Measurements from ENCODE around the gene APCDD1L.
A peak's percentile ranks its signal among the peaks of the same experiment; 100 is the strongest.

APCDD1L gene

DNA sequence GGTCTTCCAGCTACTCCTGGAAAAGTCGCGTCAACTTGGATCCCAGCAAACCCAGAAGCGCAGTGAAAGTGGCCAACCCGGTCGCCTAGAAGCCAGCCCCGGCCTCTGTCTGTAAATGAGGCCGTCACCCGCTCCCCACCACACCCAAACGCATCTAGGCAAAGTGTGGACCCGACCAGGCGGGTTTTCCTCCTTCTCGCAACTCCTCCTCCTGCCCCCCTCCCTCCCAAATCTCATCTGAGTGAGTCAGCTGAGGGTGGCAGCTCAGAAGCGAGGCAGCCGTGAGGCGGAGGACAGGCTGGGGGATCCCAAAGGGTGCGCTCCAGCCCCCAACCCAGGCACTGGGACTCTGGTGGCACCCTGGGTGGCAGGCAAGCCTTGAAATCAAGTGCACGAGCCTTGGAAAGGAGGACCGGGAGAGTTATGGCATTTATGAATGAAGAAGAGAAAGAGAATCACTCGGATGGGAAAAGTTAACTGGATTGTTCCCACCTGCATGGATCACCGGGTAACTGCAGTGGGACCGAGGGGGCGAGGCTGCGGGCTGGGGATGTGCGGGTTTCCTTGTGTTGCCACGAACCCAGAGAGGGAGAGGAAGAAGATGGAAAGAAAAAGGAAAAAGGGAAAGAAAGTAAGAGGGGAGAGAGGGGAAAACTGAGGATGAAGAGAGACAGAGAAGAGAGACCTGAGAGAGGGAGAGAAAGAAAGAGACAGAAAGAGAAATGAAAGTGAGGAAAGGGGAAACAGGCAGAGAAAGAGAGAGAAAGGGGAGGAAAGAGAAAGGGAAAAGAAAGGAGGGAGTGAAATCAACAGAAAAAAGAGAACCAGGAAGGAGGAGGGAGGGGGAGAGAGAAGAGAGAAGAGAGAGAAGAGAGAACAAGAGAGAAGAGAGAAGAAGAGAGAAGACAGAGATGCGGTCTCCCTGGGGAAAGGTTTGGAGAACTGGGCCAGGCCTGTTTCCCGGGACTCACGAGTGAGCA lies at the start of gene APCDD1L:
Gene APCDD1L (minus strand): TSS at position 167 of the 980 bp plus-strand sequence. CDS start 692 bp downstream, outside the sequence.
- DNase-seq (ENCODE audit: low read depth in 2 of 2): peak in 1 of 2 experiments; percentile 13

DNA sequence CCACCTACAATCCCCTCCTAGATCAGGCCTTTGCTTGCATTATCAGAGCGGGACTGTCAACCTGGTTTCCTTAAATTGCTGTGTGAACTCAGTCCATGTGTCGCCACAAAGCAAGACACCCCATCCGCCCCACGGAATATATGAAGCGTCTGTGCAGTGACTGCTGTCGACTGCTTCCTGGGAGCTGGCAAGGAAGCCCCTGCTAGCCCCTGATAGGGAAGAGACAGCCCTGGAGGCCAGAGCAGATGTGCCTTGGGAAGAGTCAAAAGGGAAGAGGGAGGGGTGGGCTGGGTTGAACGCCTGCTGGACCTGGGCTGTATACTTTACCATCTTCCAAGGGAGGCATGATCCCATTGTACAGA lies 44.1 kb upstream of the APCDD1L start:
- DNase-seq (ENCODE audit: low read depth in 2 of 2): no peak

DNA sequence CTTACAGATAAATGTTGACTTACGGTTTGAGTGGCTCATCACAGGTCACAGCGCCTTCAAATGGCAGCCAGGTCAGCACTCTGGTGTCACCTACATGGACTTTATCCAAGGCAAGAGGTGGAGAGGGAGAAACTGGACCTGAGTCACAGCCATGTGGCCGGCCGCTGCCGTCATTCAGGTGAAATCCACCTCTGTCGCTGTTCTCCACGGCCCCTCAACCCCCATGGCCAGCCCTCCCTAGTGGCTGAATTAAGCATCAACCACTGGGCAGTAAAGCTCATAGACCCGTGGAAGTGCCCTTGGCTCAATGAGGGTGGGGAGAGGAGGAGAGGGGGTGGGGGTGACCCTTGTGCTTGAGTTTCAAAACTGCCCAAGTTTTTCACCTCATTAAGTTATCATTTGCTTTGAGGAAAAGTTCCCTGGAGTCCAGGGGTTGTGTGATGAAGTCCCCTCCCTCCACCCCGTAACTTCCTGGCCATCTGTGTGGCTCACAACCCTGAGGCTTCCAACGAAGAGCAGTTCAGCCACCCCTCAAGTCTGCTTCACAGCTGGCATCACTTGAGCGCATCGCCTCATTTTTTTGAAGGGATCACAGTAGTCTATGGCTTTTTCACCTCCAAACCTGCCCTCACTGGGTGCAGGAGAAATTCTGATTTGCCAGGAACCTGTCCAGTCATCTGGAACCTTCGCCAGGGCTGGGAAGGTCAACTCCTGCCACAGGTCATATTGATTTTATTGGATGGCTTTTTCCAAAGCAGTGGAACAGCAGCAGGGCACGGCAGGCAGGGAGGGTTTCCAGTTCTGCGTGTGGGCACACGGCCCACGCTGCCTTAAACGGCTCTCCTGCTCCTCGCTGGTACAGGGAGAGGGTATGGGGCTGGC lies 43.5 kb upstream of the APCDD1L start:
- no peak for DNase-seq (ENCODE audit: low read depth in 2 of 2)

DNA sequence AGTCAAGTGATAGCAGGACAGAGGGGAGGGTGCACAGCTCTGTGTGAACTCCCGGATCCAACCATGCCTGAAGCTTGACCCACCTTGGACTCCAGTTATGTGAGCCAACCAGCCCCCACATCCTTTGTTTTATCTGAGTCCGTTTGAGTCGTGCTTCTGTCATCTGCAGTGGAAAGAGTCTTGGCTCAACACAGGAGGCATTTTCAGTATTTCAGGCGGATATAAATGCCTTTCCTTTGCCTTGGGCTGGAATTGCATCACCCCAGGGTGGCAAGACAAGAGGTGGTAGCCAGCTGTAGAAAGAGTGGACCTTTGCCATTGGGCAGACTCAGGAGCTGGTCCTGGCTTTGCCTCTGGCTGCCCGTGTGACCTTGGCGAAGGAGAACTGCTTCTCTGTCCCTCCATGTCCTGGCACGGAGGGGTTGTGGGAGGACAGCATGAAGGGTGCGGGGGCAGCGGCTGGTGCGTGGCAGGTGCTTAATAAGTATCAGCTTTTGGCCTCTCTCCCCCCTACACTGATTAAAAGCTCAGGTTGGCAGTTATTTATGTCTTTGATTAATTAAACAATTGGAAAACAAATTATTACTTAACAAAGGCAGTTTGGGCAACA lies 42.6 kb upstream of the APCDD1L start:
- no peak for DNase-seq (ENCODE audit: low read depth in 2 of 2)

DNA sequence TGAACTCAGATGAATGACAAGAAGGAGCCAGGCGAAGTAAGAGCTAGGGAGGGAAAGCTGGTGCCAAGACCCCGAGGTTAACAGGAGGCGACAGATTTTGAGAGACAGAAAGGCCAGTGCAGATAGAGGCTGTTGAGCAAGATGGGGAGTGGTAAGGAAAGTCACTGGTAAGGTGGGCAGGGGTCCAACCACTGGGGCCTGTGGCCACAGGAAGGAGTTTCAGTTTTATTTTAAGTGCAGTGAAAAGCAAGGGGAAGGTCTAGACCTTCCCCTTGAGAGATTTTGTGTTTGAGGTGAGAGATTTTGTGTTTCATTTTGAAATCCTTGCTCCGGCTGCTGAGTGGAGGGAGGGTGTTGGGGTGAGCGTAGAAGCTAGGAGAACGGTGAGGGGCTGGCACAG lies 41.8 kb upstream of the APCDD1L start:
- no peak for DNase-seq (ENCODE audit: low read depth in 2 of 2)

DNA sequence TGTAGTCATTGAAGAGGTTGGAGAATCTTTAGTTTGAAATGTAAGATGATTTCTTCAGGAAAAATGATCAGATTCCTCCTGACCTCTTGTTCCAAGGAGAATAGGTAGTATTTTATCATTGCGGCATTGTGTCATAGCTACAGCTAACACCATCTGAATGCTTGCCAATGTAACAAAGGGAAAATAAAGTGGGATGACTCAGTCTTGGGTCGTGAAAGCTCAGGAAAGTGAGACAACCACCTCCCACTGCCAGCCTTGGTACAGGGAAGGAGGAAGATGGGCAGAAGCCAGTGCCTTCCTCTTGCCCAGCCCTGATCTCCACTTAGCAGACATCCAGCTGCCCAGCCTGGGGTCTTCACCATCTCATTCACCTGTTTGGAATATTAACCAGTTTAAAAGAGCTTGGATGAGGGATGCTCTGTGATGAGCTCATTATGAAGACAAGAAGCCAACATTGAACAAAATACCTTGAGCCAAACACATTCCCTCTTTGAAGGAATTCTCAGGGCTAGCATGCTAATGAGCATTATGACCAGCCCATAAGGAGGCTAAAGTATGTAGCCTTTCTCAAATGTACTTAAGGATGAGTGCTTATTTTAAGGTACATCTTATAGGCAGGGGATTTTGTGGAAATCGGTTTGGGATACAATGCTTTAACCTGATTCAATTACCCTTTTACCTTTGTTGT lies 40.0 kb upstream of the APCDD1L start:
- DNase-seq (ENCODE audit: low read depth in 2 of 2): no peak

DNA sequence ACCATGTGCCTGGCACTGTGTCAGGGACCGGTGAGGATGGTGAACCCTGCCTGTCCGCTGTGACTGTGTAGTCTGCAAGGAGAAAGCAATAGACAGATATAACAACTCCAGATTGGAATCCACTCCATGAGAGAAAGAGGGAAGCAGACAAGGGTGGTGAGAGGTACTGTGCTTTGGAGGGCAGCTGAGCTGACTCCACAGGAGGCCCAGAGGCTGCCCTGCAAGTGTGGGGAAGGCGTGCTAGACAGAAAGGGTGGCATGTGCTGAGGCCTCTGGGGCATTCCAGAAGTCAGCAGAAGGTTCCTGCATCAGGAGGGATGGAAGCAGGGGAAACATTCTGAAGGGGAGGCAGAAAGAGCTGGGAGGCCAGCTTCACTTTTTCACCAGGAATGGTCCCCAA lies 39.3 kb upstream of the APCDD1L start:
- no peak for DNase-seq (ENCODE audit: low read depth in 2 of 2)

DNA sequence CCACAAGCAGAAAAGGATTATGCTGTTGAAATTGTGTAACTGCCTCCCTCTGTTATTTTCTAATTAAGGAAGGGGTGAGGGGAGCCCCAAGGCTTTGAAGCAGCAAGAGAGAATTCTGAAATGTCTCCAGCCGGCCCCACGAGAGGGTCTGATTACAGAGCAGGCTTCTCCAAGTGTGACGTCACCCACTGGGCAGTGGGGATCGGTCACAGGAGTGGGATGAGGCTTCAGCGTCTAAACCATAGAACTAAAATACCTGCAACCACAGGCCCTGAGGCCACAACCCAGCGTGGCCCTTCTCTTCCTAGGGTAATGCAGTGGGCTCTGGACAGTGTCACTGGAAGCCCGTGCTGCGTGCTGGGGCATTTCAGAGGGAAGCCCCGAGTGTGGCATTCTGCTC lies 38.6 kb upstream of the APCDD1L start:
- DNase-seq (ENCODE audit: low read depth in 2 of 2): peak in 1 of 2 experiments; percentile 42

DNA sequence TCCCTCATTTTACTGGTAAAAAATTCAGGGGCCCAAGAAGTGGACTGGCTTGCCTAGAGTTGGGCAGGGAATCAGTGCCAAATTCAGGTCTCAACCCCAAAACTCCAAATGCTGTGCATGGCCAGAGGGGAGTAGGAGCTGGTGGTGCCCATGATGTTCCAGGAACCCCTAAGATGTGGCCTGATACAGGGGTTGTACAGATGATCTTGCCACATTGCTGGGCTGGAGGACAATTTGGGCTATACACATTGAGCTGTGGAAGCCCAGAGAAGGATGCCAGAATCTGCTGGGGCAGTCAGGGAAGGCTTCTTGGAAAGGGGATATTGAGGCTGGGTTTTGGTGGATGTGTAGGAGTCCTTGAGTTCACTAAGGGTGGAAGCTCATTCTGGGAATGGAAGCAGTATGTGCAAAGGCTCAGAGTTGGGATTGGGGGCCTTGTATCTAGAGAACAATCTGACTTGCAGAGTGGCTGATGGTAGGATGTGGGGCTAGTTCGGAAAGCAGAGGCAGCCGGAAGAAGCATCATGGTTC lies 38.0 kb upstream of the APCDD1L start:
- DNase-seq (ENCODE audit: low read depth in 2 of 2): no peak

DNA sequence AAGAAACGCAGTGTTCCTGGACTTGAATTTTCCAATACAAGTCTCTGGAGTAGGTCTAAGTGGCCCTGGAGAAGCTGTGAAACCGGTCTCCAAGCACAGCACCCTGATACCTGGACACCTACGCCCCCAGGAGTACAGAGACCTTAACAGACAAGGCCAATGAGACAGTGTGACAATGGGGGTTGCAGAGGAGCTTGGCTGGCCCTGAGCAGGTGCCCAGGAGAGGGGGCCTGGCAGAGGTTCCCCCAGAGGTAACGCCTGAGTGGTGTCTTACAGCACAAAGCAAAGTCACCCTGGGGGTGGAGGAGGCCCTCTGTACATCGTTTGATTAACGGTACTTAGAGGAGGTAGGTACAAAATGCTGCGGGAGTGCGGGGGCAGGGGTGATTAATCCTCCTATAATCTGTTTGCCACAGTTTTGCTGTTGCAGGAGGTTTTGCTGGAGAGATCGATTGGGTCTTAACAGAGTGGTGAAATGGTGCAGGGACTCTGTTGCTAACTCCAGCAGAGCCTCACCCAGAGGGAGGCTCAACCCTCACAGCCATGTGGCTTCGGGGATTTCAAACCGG lies 37.3 kb upstream of the APCDD1L start:
- DNase-seq (ENCODE audit: low read depth in 2 of 2): no peak

DNA sequence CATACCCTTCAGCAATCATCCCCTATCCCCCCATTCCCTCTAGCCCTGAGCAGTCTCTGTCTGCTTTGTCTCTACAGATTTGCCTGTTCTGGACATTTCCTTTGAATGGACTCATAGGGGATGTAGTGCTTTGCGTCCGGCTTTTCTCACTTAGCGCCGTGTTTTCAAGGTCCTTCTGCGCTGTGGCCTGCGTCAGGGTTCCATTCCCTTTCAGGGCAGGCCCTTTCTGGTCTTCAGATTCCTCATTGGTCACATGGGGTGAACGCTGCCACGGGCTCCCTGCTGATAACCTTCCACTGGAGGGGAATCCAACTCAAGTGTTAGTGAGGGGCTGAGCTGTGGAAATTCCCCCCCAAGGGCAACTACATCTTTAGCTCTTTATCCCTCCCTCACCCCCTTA lies 36.4 kb upstream of the APCDD1L start:
- no peak for DNase-seq (ENCODE audit: low read depth in 2 of 2)

DNA sequence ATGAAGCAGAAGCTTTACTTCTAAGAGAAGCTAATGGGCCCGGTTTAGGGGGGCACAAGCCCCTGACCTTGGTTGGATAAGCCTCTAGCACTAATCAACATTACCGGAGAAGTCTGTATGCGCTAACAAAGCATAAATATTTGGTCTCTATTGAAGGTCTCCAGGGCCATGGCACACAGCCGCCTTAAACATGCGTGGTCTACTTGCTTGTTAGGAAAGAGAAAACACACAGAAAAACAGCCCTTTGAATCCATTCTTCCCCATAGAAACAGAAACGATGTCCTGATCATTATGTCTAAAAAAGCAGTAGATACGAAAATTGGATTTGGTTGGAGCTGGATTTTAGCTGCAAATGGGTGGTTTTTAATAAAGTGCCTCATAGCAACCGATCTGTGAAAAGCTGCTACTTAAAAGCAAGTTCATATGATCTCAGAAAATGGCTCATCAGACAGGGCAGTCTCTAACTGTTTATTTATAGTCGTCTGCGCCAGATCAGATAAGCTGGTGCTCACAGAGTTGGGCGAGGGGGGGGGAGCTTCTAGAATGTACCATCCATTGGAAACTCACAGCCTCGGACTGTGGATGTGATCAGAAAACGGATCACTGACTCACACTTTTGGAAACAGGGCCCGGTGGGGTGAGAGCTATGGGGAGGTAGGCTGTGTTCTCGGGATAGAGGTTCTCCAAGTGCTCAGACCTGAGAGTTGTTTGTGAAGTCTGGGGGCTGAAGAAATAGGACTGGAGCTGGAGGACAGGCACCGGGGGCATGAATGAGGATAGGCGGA lies 35.3 kb upstream of the APCDD1L start:
- no peak for DNase-seq (ENCODE audit: low read depth in 2 of 2)

DNA sequence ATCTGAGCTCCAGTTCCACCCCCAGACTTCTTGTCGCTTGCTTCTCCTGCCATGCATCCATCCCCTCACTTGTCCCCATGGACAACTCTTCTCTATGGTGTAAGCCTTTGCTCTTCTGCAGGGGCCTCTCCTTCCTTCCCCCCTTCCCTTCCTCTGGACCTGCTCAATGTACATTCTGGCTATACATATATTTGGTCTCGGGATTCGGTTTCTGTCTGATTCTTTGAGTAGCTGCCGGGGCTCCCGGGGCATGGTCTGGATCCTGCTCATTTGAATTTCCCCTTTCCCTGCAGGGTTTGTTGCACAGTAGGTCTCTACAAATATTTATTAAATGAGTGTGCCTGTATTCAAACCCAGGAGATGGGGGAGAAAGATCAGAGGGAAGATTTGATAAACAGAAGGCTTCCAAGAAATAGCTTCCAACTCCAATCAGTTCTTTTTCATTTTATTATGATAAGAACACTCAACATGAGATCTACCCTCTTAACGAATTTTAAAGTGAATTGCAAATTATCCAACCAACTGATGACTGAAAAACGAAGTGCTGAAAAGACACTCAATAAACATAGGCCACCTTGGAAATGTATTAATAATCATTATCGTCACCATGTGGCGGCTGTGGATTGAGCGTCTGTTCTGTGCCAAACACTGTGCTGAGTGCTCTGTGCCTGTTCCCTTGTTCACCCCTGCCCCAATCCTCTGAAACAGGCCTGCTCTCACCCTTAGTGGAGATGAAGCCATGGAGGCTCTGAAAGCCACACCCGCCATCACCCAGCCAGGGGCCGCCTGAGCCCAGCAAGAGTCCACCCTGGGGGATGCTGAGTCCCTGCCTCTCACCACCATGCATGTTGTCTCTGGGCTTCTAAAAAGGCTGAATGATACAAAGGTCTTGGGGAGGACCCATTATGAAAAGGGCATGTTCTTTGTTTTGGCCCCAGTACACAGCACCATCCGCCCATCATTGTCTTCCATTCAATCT lies 34.3 kb upstream of the APCDD1L start:
- no peak for DNase-seq (ENCODE audit: low read depth in 2 of 2)

DNA sequence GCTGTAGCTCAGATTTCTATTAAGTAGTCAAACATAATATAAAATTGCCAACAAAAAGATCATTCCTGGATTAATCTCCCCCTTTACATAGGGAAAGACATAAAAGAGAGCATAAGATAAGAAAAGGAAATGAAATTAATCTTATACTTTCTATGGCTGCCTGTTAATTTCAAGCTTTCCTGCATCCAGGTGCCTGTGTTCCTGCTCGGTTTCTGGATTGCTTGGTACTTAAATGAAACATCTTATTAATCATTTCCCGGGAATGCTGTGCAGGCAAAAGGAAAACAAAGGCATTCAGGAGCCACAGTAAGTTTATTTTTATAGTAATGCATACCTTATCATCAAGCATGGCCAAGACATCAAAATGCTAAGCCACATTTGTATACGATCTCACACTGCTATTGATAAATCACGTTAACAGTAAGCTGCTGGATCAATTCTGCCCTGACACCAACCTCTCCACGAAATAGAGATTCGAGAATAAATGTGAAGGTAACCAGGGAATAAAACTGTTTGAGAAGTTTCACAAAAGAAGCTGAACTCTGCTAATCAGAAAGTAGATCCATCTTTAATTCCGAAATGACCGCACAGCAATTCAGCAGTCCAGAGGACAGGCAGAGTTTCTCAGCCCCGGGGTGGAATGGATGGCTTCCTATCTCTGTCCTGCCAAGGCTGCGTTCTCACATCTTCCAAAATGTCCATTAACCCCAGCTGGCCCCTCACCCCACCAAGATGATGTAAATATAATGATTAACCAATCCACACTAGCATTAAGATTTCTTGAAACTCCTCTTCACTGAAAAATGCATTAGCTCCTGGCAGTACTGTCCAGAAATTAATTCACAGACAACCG lies 32.6 kb upstream of the APCDD1L start:
- DNase-seq (ENCODE audit: low read depth in 2 of 2): no peak

DNA sequence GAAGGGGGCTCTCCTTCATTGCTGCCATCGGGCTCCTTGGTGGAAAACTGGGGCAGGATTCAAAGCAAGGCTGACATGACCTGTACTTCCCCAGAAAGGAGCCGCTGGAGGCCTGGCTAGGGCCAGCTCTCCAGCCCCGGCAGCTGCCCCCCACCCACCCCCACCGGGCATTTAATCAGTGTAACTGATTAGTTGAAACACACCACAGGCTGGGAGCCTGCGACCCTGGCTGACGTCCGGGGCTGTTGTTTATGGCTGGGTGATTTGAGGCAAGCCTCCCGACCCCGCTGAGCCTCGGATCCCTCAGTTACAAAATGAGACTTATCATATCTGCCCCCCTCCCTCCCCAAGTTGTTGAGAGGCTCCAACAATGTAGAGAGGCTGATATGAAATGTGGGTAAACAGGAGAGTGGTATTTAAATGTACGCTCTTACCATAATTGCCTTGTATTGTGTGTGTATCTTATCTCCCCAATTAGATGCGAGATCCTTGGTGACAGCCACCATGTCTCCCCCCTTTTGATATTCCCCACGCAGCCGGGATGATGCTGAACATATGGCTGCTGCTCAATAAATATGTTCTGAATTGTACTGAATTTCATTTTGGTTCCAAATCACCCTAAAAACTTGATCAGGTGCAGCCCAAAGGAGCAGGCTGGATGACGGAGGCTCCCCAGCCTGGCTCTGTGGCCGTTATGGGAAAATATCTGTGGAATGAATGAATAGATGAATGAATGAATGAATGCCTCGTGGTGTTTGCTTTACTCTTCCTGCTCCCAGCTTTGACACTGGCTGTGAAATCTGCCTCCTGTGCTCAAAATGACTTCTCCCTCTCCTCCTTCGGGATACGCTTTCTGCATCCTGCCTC lies 31.8 kb upstream of the APCDD1L start:
- DNase-seq (ENCODE audit: low read depth in 2 of 2): no peak

DNA sequence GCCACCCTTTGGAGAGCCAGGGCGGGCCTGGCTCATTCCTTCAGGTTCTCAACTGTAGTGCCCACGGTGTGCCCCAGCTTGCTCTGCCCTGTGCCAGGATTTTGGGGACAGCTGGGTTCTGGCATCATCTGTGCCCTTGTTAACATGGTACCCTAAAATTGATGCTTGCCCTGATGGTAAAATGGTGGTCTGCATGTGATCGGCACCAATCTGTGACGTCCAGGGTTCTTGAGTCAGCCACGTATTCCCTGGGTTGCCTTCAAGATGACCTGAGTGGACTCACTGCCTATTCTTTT lies 31.2 kb upstream of the APCDD1L start:
- no peak for DNase-seq (ENCODE audit: low read depth in 2 of 2)

All from fibroblast of skin of left biceps (primary cell).